ENCODE measurements around the gene TEAD1. TPM values are rescaled to one million over a fixed set of nuclear protein-coding genes. Genes with fewer than 3 reads are reported as not detected.

Gene TEAD1
- total RNA-seq, 4 donors from 2014 or later: 184 to 272 (median 208) TPM

DNA sequence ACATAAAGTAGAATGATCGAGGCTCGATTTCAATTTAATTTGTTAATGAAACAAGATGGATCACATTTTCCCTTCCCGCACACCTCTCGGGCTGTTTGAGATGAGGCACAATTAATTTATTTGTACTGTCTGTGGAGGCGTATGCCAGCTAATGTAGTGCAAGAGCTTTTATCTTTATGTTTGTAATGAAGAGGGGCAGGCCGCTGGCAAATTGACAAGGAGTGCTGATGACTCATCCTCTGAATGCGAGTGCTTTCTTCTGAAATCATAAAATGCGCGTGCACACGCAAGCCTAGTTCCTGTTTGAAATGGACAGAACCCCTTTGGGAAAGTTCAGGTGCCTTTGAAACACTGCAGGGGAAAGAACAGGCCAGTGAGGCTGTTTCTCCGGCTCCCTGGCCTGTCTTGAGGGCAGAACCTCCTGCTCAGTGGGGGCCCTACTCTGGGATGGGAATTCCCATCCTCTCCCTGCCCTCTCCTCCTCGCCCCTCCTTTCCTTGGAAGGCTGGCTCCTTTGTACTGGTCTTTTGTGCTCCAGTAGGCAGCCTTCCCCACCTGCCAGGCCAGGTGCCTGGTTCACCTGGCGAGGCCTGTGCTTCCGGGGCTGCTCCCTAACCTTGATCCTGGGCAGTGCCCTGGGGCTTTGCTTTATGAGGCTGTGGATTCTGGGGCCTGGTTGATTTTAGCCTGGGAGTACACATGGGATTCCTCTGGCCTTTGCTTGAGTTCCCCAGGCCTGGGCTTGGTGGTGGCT, 50.3 kb downstream of the TEAD1 start:
- Histone ChIP-seq H3K27ac (peak overlapping the region in 2 of 4 donors; percentile 7 to 61), H3K4me1 (peaks cover 0 to 69% (median 16%) of the 10 kb centered on the region in 3 donors), H3K27me3 (no peaks in the 10 kb centered on the region), H3K9me3 (no peaks in the 10 kb centered on the region), H3K4me3 (no peak overlapping the region), H3K36me3 (no peaks in the 10 kb centered on the region)
- ATAC-seq: peak; percentile 54
- TF ChIP-seq EP300 (IDR thresholded peaks at IDR 0.05): no peak
- no peak for TF ChIP-seq POLR2A (IDR thresholded peaks at IDR 0.05)
- TF ChIP-seq POLR2AphosphoS5 (IDR thresholded peaks at IDR 0.05): peak; percentile 52
- TF ChIP-seq, protein P1, sequence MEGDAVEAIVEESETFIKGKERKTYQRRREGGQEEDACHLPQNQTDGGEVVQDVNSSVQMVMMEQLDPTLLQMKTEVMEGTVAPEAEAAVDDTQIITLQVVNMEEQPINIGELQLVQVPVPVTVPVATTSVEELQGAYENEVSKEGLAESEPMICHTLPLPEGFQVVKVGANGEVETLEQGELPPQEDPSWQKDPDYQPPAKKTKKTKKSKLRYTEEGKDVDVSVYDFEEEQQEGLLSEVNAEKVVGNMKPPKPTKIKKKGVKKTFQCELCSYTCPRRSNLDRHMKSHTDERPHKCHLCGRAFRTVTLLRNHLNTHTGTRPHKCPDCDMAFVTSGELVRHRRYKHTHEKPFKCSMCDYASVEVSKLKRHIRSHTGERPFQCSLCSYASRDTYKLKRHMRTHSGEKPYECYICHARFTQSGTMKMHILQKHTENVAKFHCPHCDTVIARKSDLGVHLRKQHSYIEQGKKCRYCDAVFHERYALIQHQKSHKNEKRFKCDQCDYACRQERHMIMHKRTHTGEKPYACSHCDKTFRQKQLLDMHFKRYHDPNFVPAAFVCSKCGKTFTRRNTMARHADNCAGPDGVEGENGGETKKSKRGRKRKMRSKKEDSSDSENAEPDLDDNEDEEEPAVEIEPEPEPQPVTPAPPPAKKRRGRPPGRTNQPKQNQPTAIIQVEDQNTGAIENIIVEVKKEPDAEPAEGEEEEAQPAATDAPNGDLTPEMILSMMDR (IDR thresholded peaks at IDR 0.05): no peak
- 32 to 52% methylated on average over 5 to 12 of the region's 14 CpGs for WGBS, 2 donors (ENCODE audit: low coverage in 1 of 2)

DNA sequence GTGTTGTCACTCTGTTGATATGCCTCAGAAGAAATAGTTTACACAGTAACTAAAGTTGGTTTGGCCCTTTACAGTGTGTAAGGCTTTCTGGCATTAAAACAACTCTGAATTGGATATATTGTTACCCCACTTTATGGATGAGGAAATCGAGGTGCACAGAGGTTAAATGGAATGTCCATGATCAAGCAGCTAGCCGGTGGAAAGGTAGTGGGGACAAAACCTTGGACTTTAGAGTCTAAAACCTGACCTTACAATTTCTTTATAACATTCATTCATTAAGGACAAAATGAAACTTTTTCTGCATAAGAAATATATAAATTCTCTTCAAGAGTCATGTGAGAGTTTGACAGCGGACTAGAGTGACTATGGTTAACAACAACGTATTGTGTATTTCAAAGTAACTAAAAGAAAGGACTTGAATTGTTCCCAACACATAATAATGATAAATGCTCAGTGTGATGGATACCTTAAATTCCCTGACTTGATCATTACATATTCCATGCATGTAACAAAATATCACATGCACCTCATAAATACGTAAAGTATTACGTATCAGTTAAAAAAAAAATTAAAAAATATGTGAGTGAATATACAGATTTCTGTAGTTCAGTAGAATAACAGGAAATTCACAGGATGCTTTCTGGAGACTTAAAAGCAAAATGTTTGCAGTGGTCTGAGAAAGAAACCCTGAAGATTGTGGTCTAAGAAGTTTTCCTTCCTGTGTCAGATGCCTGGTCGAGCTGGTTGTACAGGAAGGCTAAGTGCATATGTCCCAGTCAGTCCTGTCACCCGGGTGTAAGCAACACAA, 51.0 kb downstream of the TEAD1 start:
- WGBS, 2 donors (ENCODE audit: low coverage in 1 of 2): 75 to 93% methylated on average over 6 to 8 of the region's 8 CpGs
- no peaks in the 10 kb centered on the region for H3K36me3 ChIP-seq
- TF ChIP-seq POLR2A (IDR thresholded peaks at IDR 0.05) (no peak), POLR2AphosphoS5 (IDR thresholded peaks at IDR 0.05) (no peak), EP300 (IDR thresholded peaks at IDR 0.05) (no peak)
- peak overlapping the region in 1 of 4 donors; percentile 61 for H3K27ac ChIP-seq
- H3K9me3 ChIP-seq: no peaks in the 10 kb centered on the region
- H3K4me1 ChIP-seq: peaks cover 0 to 67% (median 16%) of the 10 kb centered on the region in 3 donors
- no peak for ATAC-seq
- no peak overlapping the region for H3K4me3 ChIP-seq
- no peaks in the 10 kb centered on the region for H3K27me3 ChIP-seq

DNA sequence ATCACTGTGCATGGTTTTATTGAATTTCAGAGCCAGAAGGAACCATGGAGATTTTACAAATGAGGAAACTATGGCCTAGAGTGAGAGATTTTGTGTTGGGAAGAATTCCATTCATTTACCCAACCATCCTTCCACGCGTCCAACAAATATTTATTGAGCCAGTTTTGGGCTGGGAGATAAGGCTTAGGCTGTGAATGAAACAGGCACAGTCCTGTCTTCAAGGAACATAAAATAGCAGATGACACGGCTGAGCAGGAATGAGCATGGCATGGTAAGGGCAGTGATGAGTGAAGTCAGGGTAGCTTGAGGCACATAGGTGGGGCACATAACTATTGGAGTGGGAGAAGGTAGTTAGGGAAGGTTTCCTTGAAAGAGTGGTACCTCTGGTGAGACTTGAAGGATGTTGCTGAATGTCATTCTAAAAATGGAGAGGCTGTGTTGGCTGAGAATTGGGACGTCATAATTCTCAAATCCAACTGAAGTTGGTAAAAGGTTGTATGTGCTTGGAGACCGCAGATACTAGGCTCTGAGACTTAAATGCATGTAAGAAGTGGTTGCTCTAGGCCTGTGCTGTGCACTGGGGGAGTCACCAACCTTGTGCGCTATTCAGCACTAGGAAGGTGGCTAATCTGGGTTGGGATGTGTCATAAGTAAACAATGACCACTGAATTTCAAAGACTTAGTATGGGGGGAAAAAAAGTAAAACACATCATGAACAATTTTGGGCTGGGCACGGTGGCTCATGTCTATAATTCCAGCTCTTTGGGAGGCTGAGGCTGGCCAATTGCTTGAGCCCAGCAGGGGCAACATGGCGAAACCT, 51.9 kb downstream of the TEAD1 start:
- TF ChIP-seq POLR2A (IDR thresholded peaks at IDR 0.05) (no peak), EP300 (IDR thresholded peaks at IDR 0.05) (no peak), POLR2AphosphoS5 (IDR thresholded peaks at IDR 0.05) (no peak)
- TF ChIP-seq, protein P1 (IDR thresholded peaks at IDR 0.05): no peak
- no peaks in the 10 kb centered on the region for H3K27me3 ChIP-seq
- H3K36me3 ChIP-seq: no peaks in the 10 kb centered on the region
- H3K9me3 ChIP-seq: no peaks in the 10 kb centered on the region
- H3K4me1 ChIP-seq: peaks cover 0 to 60% (median 16%) of the 10 kb centered on the region in 3 donors
- H3K4me3 ChIP-seq: no peak overlapping the region
- H3K27ac ChIP-seq: no peak overlapping the region
- WGBS, 2 donors (ENCODE audit: low coverage in 1 of 2): 77 to 91% methylated on average over 7 to 8 of the region's 8 CpGs
- ATAC-seq: no peak

- H3K9me3 ChIP-seq: no peaks in the 10 kb centered on the region
- TF ChIP-seq, protein P1 (IDR thresholded peaks at IDR 0.05): no peak
- no peak for TF ChIP-seq POLR2A (IDR thresholded peaks at IDR 0.05)
- no peak for TF ChIP-seq POLR2AphosphoS5 (IDR thresholded peaks at IDR 0.05)
- TF ChIP-seq EP300 (IDR thresholded peaks at IDR 0.05): no peak
- no peaks in the 10 kb centered on the region for H3K27me3 ChIP-seq
- no peak overlapping the region for H3K4me3 ChIP-seq
- 49 to 51% methylated on average over 3 to 5 of the region's 5 CpGs for WGBS, 2 donors (ENCODE audit: low coverage in 1 of 2)
- peaks cover 0 to 47% (median 16%) of the 10 kb centered on the region in 3 donors for H3K4me1 ChIP-seq
- no peak overlapping the region for H3K27ac ChIP-seq
- ATAC-seq: no peak
- no peaks in the 10 kb centered on the region for H3K36me3 ChIP-seq
Observed at GRCh38 chr11:12727563-12728211, 53.5 kb downstream of the TEAD1 start.

Data from gastroesophageal sphincter (tissue), 4 donors.